VCaP (cell line): ENCODE measurements around the gene PRKG1.

ENCODE experiments used
- H3K27ac ChIP-seq: fragments of 450-650 bp; 2 replicates; pipeline ENCODE4 v1.5.1; 2017
- TF ChIP-seq, protein P1 (sequence below): fragments of 450-650 bp; conservative IDR thresholded peaks from 2 replicates; pipeline ENCODE4 v1.5.1; 2017; ENCODE audit warnings: mild to moderate bottlenecking, moderate library complexity

Gene PRKG1

DNA sequence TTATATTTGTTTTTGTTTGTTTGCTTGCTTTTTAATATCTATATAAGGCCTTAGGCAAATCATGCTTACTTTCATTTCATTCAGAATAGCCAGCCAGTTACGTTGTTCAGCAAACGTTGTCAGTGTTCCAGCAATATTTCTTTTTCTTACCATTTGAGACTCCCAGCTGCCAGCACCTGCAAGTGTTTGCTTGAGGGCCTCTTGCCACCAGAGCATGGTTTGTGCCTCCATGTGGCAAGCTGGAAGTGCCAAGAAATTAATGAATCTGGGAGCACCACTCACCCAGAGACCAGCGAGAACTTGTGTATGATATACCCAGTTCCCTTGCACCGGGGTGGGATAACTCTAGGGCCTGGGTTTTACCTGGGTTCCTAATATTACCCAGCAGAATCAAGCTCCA, 802.2 kb downstream of the PRKG1 start:
- TF ChIP-seq, protein P1, sequence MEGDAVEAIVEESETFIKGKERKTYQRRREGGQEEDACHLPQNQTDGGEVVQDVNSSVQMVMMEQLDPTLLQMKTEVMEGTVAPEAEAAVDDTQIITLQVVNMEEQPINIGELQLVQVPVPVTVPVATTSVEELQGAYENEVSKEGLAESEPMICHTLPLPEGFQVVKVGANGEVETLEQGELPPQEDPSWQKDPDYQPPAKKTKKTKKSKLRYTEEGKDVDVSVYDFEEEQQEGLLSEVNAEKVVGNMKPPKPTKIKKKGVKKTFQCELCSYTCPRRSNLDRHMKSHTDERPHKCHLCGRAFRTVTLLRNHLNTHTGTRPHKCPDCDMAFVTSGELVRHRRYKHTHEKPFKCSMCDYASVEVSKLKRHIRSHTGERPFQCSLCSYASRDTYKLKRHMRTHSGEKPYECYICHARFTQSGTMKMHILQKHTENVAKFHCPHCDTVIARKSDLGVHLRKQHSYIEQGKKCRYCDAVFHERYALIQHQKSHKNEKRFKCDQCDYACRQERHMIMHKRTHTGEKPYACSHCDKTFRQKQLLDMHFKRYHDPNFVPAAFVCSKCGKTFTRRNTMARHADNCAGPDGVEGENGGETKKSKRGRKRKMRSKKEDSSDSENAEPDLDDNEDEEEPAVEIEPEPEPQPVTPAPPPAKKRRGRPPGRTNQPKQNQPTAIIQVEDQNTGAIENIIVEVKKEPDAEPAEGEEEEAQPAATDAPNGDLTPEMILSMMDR: no peak
- no peak overlapping the region for H3K27ac ChIP-seq

- no peak overlapping the region for H3K27ac ChIP-seq
- TF ChIP-seq, protein P1: no peak
These were observed 802.7 kb downstream of the PRKG1 start for GRCh38 chr10:51876979-51877378.

- TF ChIP-seq, protein P1: no peak
- H3K27ac ChIP-seq: no peak overlapping the region
These were observed 803.3 kb downstream of the PRKG1 start for GRCh38 chr10:51877636-51878035.

- TF ChIP-seq, protein P1: no peak
- H3K27ac ChIP-seq: no peak overlapping the region
These were observed 804.4 kb downstream of the PRKG1 start for GRCh38 chr10:51878695-51879094.

DNA sequence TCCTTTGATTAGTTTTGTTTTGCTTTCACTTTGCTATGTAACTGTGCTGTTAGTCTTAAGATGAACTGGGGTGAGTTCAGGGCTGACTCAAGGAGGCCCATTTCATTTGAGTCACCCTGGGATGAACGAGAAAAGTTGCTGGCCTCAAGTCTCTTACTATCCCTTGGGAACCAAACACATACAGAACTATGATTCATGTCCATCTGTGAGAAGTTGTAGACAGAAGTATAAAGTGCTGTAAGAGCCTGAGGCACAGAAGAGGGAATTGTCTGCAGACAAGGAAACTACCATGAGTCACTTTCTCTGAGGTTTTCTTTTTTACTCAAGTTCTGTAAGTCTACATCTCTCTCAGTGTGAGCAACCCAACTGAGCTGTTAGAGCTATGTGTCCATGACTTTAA, 805.0 kb downstream of the PRKG1 start:
- TF ChIP-seq, protein P1: no peak
- no peak overlapping the region for H3K27ac ChIP-seq

DNA sequence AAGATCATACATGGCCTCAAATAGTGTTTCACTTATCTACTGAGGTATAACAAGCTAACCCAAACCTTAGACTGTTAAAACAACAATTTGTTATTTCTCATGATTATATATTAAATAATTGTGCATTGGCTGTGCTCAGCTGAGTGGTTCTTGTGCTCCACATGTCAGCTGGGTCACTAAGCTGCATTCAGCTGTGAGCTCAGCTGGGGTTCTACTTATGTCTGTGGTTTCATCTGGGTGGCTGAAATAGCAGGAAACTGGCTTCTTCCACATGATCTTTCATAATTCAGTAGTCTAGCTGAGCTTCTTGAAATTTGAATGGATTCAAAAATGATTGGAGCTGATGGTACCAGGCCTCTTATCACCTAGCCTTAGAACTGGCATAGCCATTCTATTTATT, 806.9 kb downstream of the PRKG1 start:
- TF ChIP-seq, protein P1: no peak

DNA sequence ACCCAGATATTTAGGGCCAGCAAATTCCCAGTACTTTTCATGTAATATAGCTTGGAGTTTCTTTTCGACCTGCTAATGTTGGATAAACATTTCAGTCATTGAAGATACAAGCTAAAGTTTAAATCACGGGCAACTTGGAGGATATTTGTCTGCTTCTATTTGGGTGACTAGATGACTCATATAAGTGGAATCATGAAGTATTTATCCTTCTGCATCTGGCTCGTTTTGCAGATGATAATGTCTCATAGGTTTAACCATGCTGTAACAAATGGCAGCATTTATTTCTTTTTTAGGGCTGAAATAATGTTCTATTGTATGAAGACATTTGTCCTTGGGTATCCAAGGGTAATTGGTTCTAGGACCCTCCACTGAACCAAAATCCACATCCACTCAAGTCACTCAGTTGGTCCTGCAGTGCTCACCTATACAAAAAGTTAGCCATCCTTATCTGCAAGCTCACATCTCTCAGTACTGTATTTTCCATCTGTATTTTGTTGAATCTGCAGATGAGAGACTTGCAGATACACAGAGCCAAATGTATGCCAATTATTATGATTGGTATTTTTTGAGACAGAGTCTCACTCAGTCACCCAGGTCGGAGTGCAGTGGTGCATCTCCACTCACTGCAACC, 812.3 kb downstream of the PRKG1 start:
- TF ChIP-seq, protein P1: no peak
- no peak overlapping the region for H3K27ac ChIP-seq

More for the DNA sequence above, 806.9 kb downstream of the PRKG1 start:
- no peak overlapping the region for H3K27ac ChIP-seq
